Fibroblast of mammary gland (primary cell): ENCODE measurements around the gene TAGLN.

Experiments
- DNase-seq: peaks from one replicate; pipeline ENCODE4 v3.0.0-alpha.2; 2010; ENCODE audit warnings: low read depth
- H3K4me3 ChIP-seq: 2 replicates; pipeline ENCODE4 v1.5.1; 2011; ENCODE audit warnings: low read depth, mild to moderate bottlenecking, low read length, moderate library complexity; ENCODE audit not compliant: control insufficient read depth
- TF ChIP-seq, protein P1 (sequence below): conservative IDR thresholded peaks from 2 replicates; pipeline ENCODE4 v1.5.1; 2011; ENCODE audit warnings: low read depth, low read length, inconsistent platforms; ENCODE audit not compliant: control insufficient read depth, insufficient read depth

The TAGLN gene

DNA sequence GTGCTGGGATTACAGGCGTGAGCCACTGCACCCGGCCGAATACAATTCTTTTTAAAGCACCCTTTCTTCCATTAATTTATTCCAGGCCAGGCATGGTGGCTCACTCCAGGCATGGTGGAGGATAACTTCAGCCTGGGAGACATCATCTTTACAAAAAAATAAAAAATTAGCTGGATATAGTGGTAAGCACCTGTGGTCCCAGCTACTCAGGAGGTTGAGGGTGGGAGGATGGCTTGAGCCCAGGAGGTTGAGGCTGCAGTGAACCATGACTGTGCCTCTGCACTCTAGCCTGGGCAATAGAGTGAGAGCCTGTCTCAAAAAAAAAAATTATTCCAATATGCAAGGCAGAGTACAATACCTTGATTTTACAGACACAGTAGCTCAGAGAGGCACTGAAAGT, 11.4 kb downstream of the TAGLN start:
- no peak overlapping the region for H3K4me3 ChIP-seq
- no peak for DNase-seq
- TF ChIP-seq, protein P1, sequence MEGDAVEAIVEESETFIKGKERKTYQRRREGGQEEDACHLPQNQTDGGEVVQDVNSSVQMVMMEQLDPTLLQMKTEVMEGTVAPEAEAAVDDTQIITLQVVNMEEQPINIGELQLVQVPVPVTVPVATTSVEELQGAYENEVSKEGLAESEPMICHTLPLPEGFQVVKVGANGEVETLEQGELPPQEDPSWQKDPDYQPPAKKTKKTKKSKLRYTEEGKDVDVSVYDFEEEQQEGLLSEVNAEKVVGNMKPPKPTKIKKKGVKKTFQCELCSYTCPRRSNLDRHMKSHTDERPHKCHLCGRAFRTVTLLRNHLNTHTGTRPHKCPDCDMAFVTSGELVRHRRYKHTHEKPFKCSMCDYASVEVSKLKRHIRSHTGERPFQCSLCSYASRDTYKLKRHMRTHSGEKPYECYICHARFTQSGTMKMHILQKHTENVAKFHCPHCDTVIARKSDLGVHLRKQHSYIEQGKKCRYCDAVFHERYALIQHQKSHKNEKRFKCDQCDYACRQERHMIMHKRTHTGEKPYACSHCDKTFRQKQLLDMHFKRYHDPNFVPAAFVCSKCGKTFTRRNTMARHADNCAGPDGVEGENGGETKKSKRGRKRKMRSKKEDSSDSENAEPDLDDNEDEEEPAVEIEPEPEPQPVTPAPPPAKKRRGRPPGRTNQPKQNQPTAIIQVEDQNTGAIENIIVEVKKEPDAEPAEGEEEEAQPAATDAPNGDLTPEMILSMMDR = no peak

DNA sequence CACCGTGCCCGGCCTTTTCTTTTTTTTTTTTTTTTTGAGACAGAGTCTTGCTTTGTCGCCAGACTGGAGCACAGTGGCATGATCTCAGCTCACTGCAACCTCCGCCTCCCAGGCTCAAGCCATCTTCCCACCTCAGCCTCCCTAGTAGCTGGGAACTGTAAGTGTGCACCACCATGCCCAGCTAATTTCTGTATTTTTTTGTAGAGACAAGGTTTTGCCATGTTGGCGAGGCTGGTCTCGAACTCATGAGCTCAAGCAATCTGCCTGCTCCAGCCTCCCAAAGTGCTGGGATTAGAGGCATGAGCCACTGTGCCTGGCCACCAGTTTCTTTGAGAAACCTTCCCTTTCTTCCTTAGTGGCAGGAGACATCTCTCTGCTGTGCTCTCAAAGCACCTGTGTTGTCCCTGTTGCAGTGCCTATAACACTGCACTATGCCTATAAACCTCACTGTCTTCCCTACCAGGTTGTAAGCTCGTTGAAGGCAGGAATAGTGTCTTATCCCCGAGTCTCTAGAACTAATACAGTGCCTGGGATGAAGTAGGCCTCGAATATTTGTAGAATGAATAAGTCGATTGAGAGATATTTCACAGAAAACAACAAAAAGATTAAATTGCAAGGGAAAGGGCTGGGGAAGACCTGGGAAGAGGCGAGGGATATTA, 13.7 kb downstream of the TAGLN start:
- TF ChIP-seq, protein P1 = no peak

DNA sequence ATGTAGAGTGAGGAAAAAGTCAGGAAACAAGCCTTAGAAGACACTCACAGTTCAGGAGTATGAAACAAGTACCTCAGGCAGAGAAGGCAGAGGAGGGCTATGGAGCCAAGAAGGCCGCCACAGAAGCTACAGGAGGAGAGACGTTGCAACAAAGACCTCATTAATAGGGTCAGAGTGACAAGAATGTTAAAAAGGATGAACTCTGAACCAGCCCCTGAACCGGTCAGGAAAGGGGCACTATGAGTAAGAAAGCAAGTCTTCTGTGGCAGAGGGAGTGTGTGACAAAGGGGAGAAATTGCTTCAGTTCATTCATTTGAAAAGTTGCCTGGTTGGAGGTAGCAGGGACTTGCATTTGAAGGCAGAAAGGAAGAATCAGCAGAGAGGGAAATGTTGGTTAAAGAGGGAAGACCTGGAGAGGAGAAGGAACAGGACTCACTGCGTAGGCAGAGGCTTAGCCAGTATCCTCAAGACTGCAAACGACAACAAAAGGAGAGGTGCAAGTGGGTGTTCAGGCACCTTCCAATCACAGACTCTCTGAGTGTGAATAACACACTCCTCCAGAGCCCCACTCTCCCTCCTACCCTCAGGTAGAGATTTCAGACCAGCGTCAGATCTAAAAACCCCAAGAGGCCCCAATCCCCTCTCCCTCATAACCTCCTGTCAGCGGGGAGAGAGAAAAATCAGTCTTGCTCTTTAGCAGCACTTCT, 15.4 kb downstream of the TAGLN start:
- no peak for DNase-seq
- H3K4me3 ChIP-seq = no peak overlapping the region
- TF ChIP-seq, protein P1 = no peak

More for the DNA sequence above, 13.7 kb downstream of the TAGLN start:
- H3K4me3 ChIP-seq = no peak overlapping the region
- no peak for DNase-seq

DNA sequence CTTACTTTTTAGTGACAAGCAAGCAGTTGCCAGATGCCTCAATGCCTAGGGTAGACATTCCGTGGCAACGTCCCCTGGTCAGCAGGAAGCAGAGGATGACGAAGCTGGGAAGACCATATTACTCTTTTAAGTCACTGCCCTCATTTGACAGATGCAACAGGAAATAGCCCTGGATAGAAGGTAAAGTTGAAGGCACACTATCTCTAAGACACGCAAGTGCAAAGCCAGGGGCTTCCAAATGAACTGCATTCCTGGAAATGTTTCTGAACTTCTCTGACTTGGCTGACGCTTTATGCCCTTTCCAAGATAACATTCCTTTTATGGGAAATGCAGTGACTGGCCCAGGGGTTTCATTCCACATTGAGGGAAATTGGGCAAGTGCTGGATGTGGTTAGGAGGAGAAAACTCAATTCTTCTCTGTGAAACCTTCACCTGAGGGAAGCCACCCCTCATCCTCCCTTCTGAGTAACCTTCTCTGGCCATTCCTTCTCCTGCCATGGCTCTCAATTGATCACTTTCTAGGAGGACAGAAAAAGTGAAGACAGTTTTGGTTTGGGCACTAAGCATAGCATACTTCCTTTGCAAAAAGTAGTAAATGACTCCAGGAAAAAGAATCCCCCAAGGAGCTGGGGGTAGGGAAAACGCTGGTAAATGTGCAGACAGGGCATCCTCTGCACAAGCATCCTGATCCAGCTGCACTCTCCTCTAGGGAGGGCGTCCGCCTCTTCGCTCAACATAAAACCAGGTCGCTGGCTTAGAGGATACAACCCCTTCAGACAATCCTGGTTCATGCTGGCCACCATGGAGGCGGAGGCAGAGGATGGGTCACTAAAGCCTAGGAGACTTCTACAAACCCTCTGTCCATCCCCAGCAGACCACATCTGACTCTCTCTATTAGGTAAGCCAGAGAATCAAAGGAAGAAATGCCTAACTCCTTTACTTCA, 18.2 kb downstream of the TAGLN start:
- H3K4me3 ChIP-seq = no peak overlapping the region
- DNase-seq = peak; percentile 61
- TF ChIP-seq, protein P1 = no peak

DNA sequence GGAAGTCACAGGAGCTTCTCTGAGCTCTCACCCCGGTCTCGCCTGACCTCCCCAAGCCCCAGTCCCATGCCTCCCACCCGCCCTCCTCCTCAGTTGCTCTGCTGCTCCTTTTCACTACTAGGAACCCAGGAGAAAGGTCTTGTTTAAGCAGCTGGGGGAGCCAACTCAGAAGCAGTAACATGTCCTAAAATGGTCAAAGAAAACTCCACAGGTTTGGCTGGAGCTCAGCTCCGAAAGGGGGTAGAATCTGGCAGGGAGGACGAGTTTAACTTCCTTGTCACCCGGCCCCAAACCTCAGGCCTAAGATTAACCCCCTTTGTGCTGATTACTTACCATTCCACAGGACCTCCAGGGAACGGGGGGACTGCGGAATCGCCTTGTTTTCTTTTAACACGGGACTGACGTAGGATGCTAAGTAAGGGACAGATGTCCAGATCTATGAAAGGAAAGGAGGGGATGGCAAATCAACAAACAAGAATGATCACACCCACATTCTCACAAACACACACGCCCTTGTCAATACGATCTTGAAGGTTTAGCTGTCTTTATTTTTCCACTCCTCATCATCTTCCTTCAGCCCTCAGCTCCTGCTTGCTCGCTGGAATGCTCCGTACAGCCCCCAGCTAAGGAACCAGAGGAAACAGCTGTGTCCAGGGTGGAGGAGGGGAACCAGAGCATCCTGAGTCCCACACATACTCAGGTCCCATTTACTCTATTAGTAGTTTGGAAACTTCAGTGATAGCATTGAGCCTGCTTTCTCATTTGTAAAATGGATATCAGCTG, 19.2 kb downstream of the TAGLN start:
- no peak overlapping the region for H3K4me3 ChIP-seq
- peak; percentile 35 for DNase-seq
- TF ChIP-seq, protein P1 = no peak

DNA sequence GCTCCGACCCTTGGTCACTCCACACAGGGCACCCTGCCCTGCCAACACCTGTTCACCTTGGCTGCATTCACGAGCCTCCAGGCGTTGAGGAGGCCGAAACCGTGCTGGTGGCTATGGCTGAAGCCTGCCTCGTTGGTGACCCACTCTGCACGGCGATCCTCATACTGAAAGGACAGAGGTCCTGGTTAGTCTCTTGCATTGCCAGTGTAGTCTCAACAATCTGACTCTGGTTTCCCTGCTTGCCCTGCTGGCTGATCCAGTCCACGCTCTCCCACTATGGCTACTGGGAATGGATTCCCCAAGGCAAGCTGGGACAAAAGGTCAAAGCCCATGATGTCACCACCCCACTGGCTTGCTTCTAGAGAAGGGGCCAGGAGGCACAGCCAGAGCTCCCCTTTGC, 19.8 kb downstream of the TAGLN start:
- DNase-seq = no peak
- no peak overlapping the region for H3K4me3 ChIP-seq
- TF ChIP-seq, protein P1 = no peak
